WERI-Rb-1 (cell line): ENCODE results near the gene RRBP1.

Experiments
- DNase-seq: peaks from one replicate; pipeline ENCODE4 v3.0.0-alpha.2; 2020
- H3K27ac ChIP-seq: fragments of 250-450 bp; sonication (Bioruptor Pico); 2 replicates; pipeline ENCODE4 v1.5.1; 2020; ENCODE audit warnings: mild to moderate bottlenecking, moderate library complexity
- H3K27me3 ChIP-seq: fragments of 250-450 bp; sonication (Bioruptor Pico); 2 replicates; pipeline ENCODE4 v1.5.1; 2021; ENCODE audit warnings: mild to moderate bottlenecking, low read depth, moderate library complexity; ENCODE audit not compliant: insufficient read depth, severe bottlenecking
- H3K36me3 ChIP-seq: fragments of 250-450 bp; sonication (Bioruptor Pico); 2 replicates; pipeline ENCODE4 v1.5.1; 2020; ENCODE audit warnings: mild to moderate bottlenecking, moderate library complexity
- H3K4me3 ChIP-seq: 2 replicates; pipeline ENCODE4 v1.5.1; 2011; ENCODE audit warnings: low read depth, mild to moderate bottlenecking, control low read depth, low read length
- H3K9me3 ChIP-seq: fragments of 250-450 bp; sonication (Bioruptor Pico); 2 replicates; pipeline ENCODE4 v1.5.1; 2021; ENCODE audit warnings: mild to moderate bottlenecking, moderate library complexity; ENCODE audit not compliant: severe bottlenecking
- TF ChIP-seq, protein P1 (sequence below): IDR thresholded peaks from 2 replicates; pipeline ENCODE4 v1.5.1; 2011; ENCODE audit warnings: low read depth, mild to moderate bottlenecking, control low read depth, inconsistent platforms, low read length

The RRBP1 gene

DNA sequence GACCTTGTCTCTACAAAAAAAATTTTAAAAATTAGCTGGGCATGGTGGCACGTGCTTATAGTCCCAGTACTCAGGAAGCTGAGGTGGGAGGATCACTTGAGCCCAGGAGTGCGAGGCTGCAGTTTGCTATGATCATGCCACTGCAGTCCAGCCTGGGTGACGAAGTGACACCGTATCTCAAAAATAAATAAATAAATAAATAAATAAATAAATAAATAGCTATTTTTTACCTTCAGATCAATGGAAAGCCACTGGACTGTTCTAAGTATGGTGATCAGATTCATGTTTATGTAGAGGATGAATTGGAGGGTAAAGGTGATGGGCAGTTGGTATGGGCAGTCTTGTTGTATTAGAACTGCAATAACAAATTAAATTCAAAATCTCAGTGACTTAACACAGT is 88.1 kb downstream of the RRBP1 start:
- peaks cover 5% of the 10 kb centered on the region; the same call in 1 of the 2 replicates for H3K36me3 ChIP-seq
- H3K27ac ChIP-seq: no peak overlapping the region
- H3K27me3 ChIP-seq: no peaks in the 10 kb centered on the region
- no peak for DNase-seq
- no peaks in the 10 kb centered on the region for H3K9me3 ChIP-seq
- H3K4me3 ChIP-seq: no peak overlapping the region
- TF ChIP-seq, protein P1, sequence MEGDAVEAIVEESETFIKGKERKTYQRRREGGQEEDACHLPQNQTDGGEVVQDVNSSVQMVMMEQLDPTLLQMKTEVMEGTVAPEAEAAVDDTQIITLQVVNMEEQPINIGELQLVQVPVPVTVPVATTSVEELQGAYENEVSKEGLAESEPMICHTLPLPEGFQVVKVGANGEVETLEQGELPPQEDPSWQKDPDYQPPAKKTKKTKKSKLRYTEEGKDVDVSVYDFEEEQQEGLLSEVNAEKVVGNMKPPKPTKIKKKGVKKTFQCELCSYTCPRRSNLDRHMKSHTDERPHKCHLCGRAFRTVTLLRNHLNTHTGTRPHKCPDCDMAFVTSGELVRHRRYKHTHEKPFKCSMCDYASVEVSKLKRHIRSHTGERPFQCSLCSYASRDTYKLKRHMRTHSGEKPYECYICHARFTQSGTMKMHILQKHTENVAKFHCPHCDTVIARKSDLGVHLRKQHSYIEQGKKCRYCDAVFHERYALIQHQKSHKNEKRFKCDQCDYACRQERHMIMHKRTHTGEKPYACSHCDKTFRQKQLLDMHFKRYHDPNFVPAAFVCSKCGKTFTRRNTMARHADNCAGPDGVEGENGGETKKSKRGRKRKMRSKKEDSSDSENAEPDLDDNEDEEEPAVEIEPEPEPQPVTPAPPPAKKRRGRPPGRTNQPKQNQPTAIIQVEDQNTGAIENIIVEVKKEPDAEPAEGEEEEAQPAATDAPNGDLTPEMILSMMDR: no peak

DNA sequence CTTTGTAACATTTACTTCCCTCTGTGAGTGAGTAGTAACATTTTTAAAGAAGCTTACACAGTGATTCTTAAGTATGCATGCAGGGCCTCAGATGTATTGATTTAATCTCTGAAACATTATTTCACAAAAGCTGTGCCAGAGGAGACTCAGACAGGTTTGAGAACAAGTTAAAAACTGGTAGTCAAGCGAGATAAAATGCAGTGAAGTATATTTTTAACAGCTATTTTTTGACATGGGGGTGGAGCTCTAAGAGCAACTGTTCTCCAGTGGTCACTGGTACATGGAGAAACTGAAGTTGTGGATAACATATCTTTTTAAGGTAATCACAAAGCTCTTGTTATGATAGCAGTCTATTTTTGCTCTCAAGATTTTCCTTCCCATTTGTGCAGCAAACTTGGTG is 91.8 kb downstream of the RRBP1 start:
- TF ChIP-seq, protein P1: no peak
- Histone ChIP-seq H3K27ac (no peak overlapping the region), H3K27me3 (no peaks in the 10 kb centered on the region), H3K36me3 (peaks cover 5% of the 10 kb centered on the region; the same call in 1 of the 2 replicates), H3K9me3 (no peaks in the 10 kb centered on the region), H3K4me3 (no peak overlapping the region)
- no peak for DNase-seq

DNA sequence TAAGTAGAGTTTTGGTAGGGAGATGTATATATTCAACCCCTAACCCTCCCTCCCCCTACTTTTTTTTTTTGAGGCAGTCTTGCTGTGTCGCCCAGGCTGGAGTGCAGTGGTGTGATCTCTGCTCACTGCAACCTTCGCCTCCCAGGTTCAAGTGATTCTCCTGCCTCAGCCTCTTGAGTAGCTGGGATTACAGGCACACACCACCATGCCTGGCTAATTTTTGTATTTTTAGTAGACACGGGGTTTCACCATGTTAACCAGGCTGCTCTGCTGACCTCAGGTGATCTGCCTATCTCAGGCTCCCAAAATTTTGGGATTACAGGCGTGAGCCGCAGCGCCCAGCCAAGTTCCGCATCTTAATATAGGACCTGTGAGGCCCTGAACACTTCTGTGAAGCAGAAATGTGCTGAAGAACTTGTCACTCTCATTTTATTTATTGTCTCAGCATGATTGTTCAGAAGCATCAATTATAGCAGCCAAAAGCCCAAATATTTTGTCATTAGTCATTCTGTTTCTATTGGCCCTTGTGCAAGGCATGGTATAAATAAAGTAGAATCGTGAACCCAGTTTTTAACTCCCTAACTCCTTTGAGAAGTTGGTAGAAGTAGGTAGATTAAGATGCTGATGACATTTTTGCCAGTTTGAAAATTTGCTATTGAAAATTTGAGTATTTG is 92.7 kb downstream of the RRBP1 start:
- Histone ChIP-seq H3K9me3 (no peaks in the 10 kb centered on the region), H3K27ac (no peak overlapping the region), H3K27me3 (no peaks in the 10 kb centered on the region), H3K4me3 (no peak overlapping the region), H3K36me3 (peaks cover 5% of the 10 kb centered on the region; the same call in 1 of the 2 replicates)
- TF ChIP-seq, protein P1: no peak
- DNase-seq: no peak

DNA sequence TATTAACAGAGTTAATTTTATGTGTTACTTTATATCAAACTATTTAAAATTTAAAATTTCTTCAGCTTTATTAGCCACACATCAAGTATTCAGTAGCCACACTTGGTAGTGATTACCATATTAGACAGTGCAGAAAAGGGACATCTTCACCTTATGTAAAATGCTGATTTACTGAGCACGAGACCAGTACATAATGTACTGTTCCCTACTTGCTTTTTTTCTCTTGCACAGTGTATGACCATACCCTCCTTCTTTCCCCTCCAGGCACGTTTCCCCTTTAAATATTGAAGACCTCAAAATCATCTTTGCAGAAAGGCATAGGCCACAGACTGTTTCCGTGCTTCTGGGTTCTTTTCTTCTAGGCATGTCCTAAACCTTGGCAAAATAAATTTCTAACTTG is 94.2 kb downstream of the RRBP1 start:
- Histone ChIP-seq H3K9me3 (no peaks in the 10 kb centered on the region), H3K4me3 (no peak overlapping the region), H3K27ac (no peak overlapping the region), H3K27me3 (no peaks in the 10 kb centered on the region), H3K36me3 (peaks cover 5% of the 10 kb centered on the region; the same call in 1 of the 2 replicates)
- TF ChIP-seq, protein P1: no peak
- DNase-seq: no peak

DNA sequence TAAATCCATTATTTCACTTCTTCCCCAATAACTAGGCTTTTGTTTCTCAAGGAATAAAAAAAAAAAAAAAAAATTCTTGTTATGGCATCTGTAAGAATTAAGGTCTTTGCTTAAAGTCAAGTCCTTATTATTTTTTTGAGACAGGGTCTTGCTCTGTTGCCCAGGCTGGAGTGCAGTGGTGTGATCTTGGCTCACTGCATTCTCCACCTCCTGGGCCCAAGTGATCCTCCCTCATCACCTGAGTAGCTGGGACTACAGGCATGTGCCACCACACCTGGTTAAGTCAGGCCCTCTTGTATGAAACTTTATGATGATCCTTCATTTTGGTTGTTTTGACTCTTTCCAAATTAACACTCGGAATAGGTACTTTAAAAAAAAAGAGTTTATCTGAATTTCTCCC is 94.9 kb downstream of the RRBP1 start:
- TF ChIP-seq, protein P1: no peak
- DNase-seq: no peak
- H3K36me3 ChIP-seq: peaks cover 5% of the 10 kb centered on the region; the same call in 1 of the 2 replicates

DNA sequence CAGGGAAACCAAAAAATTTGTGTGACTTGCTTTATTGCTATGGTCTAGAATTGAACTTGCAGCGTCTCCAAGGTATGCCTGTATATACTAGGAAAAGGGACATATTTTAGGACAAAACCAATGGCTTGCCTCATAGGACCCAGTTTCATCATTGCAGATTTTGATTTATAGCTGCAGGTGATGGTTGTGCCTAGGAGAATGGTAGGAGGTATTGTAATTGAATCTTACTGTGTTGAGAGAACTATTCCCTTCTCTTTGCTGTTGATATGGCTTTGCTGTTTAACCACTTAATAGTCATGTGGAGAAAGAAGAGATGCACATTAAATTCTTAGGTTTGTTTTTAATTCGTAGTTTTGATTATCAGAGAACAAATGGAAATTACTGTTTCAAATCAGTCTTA is 95.8 kb downstream of the RRBP1 start:
- no peaks in the 10 kb centered on the region for H3K9me3 ChIP-seq
- H3K4me3 ChIP-seq: no peak overlapping the region
- DNase-seq: no peak
- no peaks in the 10 kb centered on the region for H3K36me3 ChIP-seq
- TF ChIP-seq, protein P1: no peak
- no peaks in the 10 kb centered on the region for H3K27me3 ChIP-seq
- H3K27ac ChIP-seq: no peak overlapping the region

More for the DNA sequence above, 94.9 kb downstream of the RRBP1 start:
- no peaks in the 10 kb centered on the region for H3K9me3 ChIP-seq
- H3K4me3 ChIP-seq: no peak overlapping the region
- no peaks in the 10 kb centered on the region for H3K27me3 ChIP-seq
- H3K27ac ChIP-seq: no peak overlapping the region
